H9 (cell line): Measurements from ENCODE around the gene CACHD1. TPM values are rescaled to one million over a fixed set of nuclear protein-coding genes. Genes with fewer than 3 reads are reported as not detected.

Experiments
- DNase-seq: peaks from one replicate; pipeline ENCODE4 v3.0.0-alpha.2; 2017
- H2AFZ ChIP-seq: one replicate; pipeline ENCODE4 v1.6.1; 2013; ENCODE audit warnings: mild to moderate bottlenecking, low read length, control low read depth, moderate library complexity
- H2AK5ac ChIP-seq: 2 replicates; pipeline ENCODE4 v1.6.1; 2013; ENCODE audit warnings: low read length, control low read depth, mixed read lengths; ENCODE audit not compliant: insufficient read length
- H2BK120ac ChIP-seq: one replicate; pipeline ENCODE4 v1.6.1; 2013; ENCODE audit warnings: low read depth, mild to moderate bottlenecking, low read length, control low read depth, inconsistent platforms; ENCODE audit not compliant: poor library complexity, severe bottlenecking
- H2BK12ac ChIP-seq: 2 replicates; pipeline ENCODE4 v1.6.1; 2013; ENCODE audit warnings: low read length, control low read depth, mixed read lengths, low read depth; ENCODE audit not compliant: insufficient read length
- H2BK15ac ChIP-seq: 2 replicates; pipeline ENCODE4 v1.6.1; 2013; ENCODE audit warnings: low read depth, low read length, control low read depth
- H2BK20ac ChIP-seq: one replicate; pipeline ENCODE4 v1.6.1; 2013; ENCODE audit warnings: low read depth, mild to moderate bottlenecking, low read length, control low read depth, inconsistent platforms; ENCODE audit not compliant: poor library complexity, severe bottlenecking
- H2BK5ac ChIP-seq: 2 replicates; pipeline ENCODE4 v1.6.1; 2013; ENCODE audit warnings: low read length, control low read depth, mixed read lengths; ENCODE audit not compliant: insufficient read length
- H3K14ac ChIP-seq: 2 replicates; pipeline ENCODE4 v1.6.1; 2013; ENCODE audit warnings: low read length, control low read depth; ENCODE audit not compliant: insufficient read depth
- H3K18ac ChIP-seq: 2 replicates; pipeline ENCODE4 v1.6.1; 2013; ENCODE audit warnings: low read depth, mild to moderate bottlenecking, mixed read lengths, low read length, control low read depth; ENCODE audit not compliant: insufficient read length
- H3K23ac ChIP-seq: 2 replicates; pipeline ENCODE4 v1.6.1; 2013; ENCODE audit warnings: low read length, control low read depth, mixed read lengths, low read depth; ENCODE audit not compliant: insufficient read length
- H3K23me2 ChIP-seq: 2 replicates; pipeline ENCODE4 v1.6.1; 2013; ENCODE audit warnings: low read depth, mild to moderate bottlenecking, mixed read lengths, low read length, control low read depth; ENCODE audit not compliant: insufficient read length, poor library complexity, severe bottlenecking
- H3K27ac ChIP-seq: 2 replicates; pipeline ENCODE4 v1.5.1; 2013; ENCODE audit warnings: low read length, control low read depth, mixed read lengths, low read depth; ENCODE audit not compliant: insufficient read length
- H3K27me3 ChIP-seq: 2 replicates; pipeline ENCODE4 v1.6.1; 2013; ENCODE audit warnings: low read length, control low read depth, inconsistent platforms; ENCODE audit not compliant: insufficient read depth
- H3K4ac ChIP-seq: 2 replicates; pipeline ENCODE4 v1.6.1; 2013; ENCODE audit warnings: low read depth, mild to moderate bottlenecking, control low read depth, inconsistent platforms, low read length, moderate library complexity
- H3K4me1 ChIP-seq: 2 replicates; pipeline ENCODE4 v1.6.1; 2013; ENCODE audit warnings: low read length, control low read depth, inconsistent platforms; ENCODE audit not compliant: insufficient read depth
- H3K4me2 ChIP-seq: 2 replicates; pipeline ENCODE4 v1.6.1; 2013; ENCODE audit warnings: low read length, control low read depth, mixed read lengths; ENCODE audit not compliant: insufficient read length, insufficient read depth
- H3K56ac ChIP-seq: 2 replicates; pipeline ENCODE4 v1.6.1; 2013; ENCODE audit warnings: low read depth, mild to moderate bottlenecking, mixed read lengths, low read length, control low read depth; ENCODE audit not compliant: insufficient read length
- H3K79me1 ChIP-seq: 2 replicates; pipeline ENCODE4 v1.6.1; 2013; ENCODE audit warnings: low read depth, mild to moderate bottlenecking, moderate library complexity, low read length, control low read depth, inconsistent platforms; ENCODE audit not compliant: insufficient read depth, poor library complexity, severe bottlenecking
- H3K79me2 ChIP-seq: 2 replicates; pipeline ENCODE4 v1.6.1; 2013; ENCODE audit warnings: low read length, control low read depth, inconsistent platforms; ENCODE audit not compliant: insufficient read depth
- H3K9ac ChIP-seq: 2 replicates; pipeline ENCODE4 v1.6.1; 2013; ENCODE audit warnings: low read length, control low read depth, mixed read lengths; ENCODE audit not compliant: insufficient read length; ENCODE audit errors: extremely low read depth
- H3K9me3 ChIP-seq: one replicate; pipeline ENCODE4 v1.6.1; 2013; ENCODE audit warnings: low read depth, low read length, inconsistent platforms; ENCODE audit not compliant: control insufficient read depth
- H3T11ph ChIP-seq: one replicate; pipeline ENCODE4 v1.6.1; 2013; ENCODE audit warnings: mild to moderate bottlenecking, low read length, control low read depth, inconsistent platforms
- H4K20me1 ChIP-seq: one replicate; pipeline ENCODE4 v1.6.1; 2013; ENCODE audit not compliant: control insufficient read depth, insufficient read length, insufficient read depth
- H4K5ac ChIP-seq: 2 replicates; pipeline ENCODE4 v1.6.1; 2013; ENCODE audit warnings: low read depth, mild to moderate bottlenecking, mixed read lengths, low read length, control low read depth; ENCODE audit not compliant: insufficient read length
- H4K8ac ChIP-seq: replicated peaks from 2 replicates; pipeline ENCODE4 v1.6.1; 2013; ENCODE audit warnings: low read length, control low read depth, mixed read lengths, low read depth; ENCODE audit not compliant: insufficient read length
- H4K91ac ChIP-seq: 2 replicates; pipeline ENCODE4 v1.6.1; 2013; ENCODE audit warnings: low read depth, mild to moderate bottlenecking, moderate library complexity, mixed read lengths, low read length, control low read depth; ENCODE audit not compliant: insufficient read length
- H3K27ac Mint-ChIP-seq, 3 experiments: 2 replicates in 2 of 3; 3 replicates in 1 of 3; pipeline ENCODE4 v1.8.0; 2020 to 2021; ENCODE audit warnings: mixed read lengths in 3 of 3, mild to moderate bottlenecking in 1 of 3, moderate library complexity in 1 of 3
- H3K27me3 Mint-ChIP-seq: 2 replicates; pipeline ENCODE4 v1.8.0; 2021; ENCODE audit warnings: low read depth, mild to moderate bottlenecking, moderate library complexity, mixed read lengths
- H3K36me3 Mint-ChIP-seq, 3 experiments: 2 replicates in 2 of 3; 3 replicates in 1 of 3; pipeline ENCODE4 v1.8.0; 2020 to 2021; ENCODE audit warnings: low read depth in 3 of 3, mixed read lengths in 3 of 3; ENCODE audit not compliant: insufficient read depth in 1 of 3
- H3K4me1 Mint-ChIP-seq, 2 experiments: 2 replicates each; pipeline ENCODE4 v1.8.0; 2020; ENCODE audit warnings: mixed read lengths in 2 of 2
- H3K4me3 Mint-ChIP-seq, 2 experiments: 2 replicates in 1 of 2; 3 replicates in 1 of 2; pipeline ENCODE4 v1.8.0; 2020 to 2021; ENCODE audit warnings: mild to moderate bottlenecking in 2 of 2, mixed read lengths in 2 of 2, moderate library complexity in 1 of 2
- H3K9me3 Mint-ChIP-seq, 2 experiments: 2 replicates in 1 of 2; 3 replicates in 1 of 2; pipeline ENCODE4 v1.8.0; 2020; ENCODE audit warnings: mild to moderate bottlenecking in 2 of 2, mixed read lengths in 2 of 2, moderate library complexity in 1 of 2
- WGBS: extraction: QIAGEN DNeasy Blood & Tissue Kit; methylation state at CpG from one replicate; pipeline ENCODE4 v1.1.7; 2013; ENCODE audit warnings: missing lambda C conversion rate, low lambda C conversion rate, mixed read lengths; ENCODE audit not compliant: insufficient read length; ENCODE audit errors: extremely low coverage; 5-methylcytosine and 5-hydroxymethylcytosine counted together
- total RNA-seq: library from RNA; stranded (reverse); gene quantifications from 2 replicates; pipeline ENCODE4 v1.2.1, GENCODE V29; 2021
- TF ChIP-seq, protein P1 (sequence below): fragments of 200-600 bp; sonication (generic); conservative IDR thresholded peaks from 3 replicates; pipeline ENCODE4 v1.8.0; 2021; ENCODE audit warnings: antibody characterized with exemption, mild to moderate bottlenecking

CACHD1 gene
- total RNA-seq, 1 experiment from 2014 or later: 94.2 TPM

DNA sequence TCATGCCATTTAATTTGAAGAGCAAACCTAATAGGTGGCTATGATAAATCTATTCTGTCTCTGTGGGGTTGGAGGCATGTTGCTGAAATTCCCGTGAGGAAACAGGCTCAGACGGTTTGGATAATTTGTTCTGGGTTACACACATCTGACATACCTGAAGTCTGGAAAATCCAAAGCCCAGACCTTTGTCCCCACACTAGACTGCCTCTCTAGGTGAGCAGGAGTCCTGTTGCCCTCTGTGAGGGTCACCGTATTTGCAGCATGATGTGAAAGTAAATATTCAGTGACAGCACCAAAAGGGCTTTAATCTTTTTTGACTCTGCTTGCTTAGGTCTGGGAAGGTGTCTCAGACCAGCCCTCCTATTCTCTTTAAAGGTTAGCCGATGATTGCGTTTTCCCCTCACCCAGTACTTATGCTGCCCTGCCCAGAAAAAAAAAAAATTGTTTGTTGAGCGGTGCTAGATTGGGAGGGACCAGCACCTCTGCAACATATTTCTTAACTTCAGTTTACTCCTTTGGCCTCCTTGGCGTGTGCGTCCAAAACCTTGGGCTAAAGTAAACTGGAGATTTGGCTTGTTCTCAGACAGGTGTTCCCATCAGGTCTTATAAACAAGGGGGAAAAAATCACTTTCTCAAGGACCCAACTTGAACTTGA is 67.0 kb downstream of the CACHD1 start:
- DNase-seq: no peak
- Histone ChIP-seq H3K23ac (no peak overlapping the region), H3K4me2 (no peak overlapping the region), H4K8ac (no peak overlapping the region), H2BK120ac (no peak overlapping the region), H2AFZ (no peak overlapping the region), H3K9me3 (no peaks in the 10 kb centered on the region), H3T11ph (no peak overlapping the region), H3K9ac (no peak overlapping the region), H2BK15ac (no peak overlapping the region), H3K14ac (no peak overlapping the region), H3K23me2 (no peaks in the 10 kb centered on the region), H3K79me1 (no peaks in the 10 kb centered on the region), H4K91ac (no peak overlapping the region), H2AK5ac (no peak overlapping the region), H3K18ac (no peak overlapping the region), H2BK5ac (no peak overlapping the region), H2BK12ac (no peak overlapping the region), H3K79me2 (peaks cover 17% of the 10 kb centered on the region; the same call in 1 of the 2 replicates), H3K4ac (no peak overlapping the region), H3K27me3 (no peaks in the 10 kb centered on the region), H3K4me1 (peaks cover 18% of the 10 kb centered on the region; the same call in 1 of the 2 replicates), H3K56ac (no peak overlapping the region), H4K5ac (no peak overlapping the region), H3K27ac (no peak overlapping the region), H4K20me1 (no peaks in the 10 kb centered on the region), H2BK20ac (no peak overlapping the region)
- Mint-ChIP-seq H3K36me3 (peaks cover 13 to 17% (median 16%) of the 10 kb centered on the region in 3 experiments), H3K4me1 (peaks cover 74 to 75% of the 10 kb centered on the region in 2 experiments), H3K4me3 (peak overlapping the region in 1 of 2 experiments; percentile 14; a peak in 1 of 5 replicates), H3K9me3 (peaks cover 4 to 5% of the 10 kb centered on the region in 2 experiments; a peak in 2 of 5 replicates), H3K27ac (peak overlapping the region; percentile 46 to 59 (median 49); a peak in 3 of 7 replicates), H3K27me3 (no peaks in the 10 kb centered on the region)
- no CpG with 5 or more reads among the region's 8 CpGs for WGBS
- TF ChIP-seq, protein P1, sequence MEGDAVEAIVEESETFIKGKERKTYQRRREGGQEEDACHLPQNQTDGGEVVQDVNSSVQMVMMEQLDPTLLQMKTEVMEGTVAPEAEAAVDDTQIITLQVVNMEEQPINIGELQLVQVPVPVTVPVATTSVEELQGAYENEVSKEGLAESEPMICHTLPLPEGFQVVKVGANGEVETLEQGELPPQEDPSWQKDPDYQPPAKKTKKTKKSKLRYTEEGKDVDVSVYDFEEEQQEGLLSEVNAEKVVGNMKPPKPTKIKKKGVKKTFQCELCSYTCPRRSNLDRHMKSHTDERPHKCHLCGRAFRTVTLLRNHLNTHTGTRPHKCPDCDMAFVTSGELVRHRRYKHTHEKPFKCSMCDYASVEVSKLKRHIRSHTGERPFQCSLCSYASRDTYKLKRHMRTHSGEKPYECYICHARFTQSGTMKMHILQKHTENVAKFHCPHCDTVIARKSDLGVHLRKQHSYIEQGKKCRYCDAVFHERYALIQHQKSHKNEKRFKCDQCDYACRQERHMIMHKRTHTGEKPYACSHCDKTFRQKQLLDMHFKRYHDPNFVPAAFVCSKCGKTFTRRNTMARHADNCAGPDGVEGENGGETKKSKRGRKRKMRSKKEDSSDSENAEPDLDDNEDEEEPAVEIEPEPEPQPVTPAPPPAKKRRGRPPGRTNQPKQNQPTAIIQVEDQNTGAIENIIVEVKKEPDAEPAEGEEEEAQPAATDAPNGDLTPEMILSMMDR: no peak
